GM21576 (cell line): ENCODE data around the gene BICRAL.
A peak's percentile ranks its signal among the peaks of the same experiment; 100 is the strongest.
"Not testable (repeated sequence)": the region's sequence is repeated elsewhere in the genome, so short reads cannot be mapped to it uniquely, and the experiment has no call there.

Experiments used
- ATAC-seq: cut with Tn5 transposase; IDR thresholded peaks from one replicate; pipeline ENCODE4 v1.9.1; 2021; ENCODE audit warnings: mild to moderate bottlenecking, moderate library complexity; ENCODE audit not compliant: unreplicated experiment

The BICRAL gene

DNA sequence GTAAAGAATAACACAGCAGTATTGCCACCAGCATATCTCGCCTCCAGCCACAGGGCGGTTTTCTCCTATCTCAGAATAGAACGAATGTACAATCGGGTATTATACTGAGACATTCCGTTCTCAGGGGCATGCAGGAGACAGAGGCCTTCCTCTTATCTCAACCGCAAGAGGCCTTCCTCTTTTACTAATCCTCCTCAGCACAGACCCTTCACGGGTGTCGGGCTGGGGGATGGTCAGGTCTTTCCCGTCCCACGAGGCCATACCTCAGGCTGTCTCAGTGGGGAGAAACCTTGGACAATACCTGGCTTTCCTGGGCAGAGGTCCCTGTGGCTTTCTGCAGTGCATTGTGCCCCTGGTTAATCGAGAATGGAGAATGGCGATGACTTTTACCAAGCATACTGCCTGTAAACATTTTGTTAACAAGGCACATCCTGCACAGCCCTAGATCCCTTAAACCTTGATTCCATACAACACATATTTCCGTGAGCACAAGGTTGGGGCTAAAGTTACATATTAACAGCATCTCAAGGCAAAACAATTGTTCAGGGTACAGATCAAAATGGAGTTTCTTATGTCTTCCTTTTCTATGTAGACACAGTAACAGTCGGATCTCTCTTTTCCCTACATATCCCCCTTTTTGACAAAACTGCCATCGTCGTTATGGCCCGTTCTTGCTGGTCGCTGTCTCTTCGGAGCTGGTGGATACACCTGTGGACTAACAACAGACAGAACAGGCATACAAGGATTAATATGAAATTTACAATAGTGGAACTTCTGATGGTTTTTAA lies 112.4 kb downstream of the BICRAL start:
- not testable (repeated sequence) for ATAC-seq

DNA sequence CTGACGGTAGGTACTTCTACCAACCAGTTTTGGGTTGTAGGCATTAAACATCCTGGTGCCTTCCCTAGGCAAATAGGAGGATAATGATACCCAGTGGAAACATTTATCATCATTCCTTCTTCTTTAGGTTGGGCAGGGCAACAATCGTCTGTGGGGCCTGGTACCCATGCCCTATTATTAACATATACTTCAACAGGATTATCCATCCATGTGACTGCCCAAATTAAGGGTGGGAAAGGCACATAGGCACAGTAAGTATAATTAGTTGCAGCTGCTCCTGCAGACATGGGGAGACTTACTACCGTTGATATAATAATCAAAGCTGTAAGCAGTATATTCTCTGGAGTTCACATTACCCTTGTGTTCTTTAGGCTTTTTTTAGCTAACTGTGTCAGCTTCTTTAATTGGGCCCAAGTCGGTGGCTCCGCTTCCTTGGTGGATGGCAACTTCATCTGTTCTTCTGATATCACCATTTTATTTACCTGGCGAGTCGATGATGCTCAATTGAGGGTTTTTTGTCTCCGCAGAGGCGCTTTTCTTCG lies 114.4 kb downstream of the BICRAL start:
- ATAC-seq: no peak

DNA sequence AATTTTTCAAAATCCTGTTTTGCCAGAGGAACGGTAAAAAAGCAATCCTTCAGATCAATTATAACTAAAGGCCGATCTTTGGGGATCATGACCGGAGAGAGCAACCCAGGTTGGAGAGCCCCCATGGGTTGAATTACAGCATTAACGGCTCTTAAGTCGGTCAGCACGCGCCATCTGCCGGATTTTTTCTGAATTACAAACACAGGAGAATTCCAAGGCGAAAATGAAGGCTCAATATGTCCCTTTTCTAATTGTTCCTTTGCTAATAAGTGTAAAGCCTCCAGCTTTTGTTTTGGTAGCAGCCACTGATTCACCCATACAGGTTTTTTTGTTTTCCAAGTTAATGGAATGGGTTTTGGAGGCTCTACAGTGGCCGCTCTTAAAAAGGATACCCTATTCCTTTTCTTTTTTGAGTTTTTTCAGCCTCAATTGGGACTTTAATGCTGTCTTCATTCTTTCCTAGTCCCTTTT lies 117.1 kb downstream of the BICRAL start:
- no peak for ATAC-seq

DNA sequence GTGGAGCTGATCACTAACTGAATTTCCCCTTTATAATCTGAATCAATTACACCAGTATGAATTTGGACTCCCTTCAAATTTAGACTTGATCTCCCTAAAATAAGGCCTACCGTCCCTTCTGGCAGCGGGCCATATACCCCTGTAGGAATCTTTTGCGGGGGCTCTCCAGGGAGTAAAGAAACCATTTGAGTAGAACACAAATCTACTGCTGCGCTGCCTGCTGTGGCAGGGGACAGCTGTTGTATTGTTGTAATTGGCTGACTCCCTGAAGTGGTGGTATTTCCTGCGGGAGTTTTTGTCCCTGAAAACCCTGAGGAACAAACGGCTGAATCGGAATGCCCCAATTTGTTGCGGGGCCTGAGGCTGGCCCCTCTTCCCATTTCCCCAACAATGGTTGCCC lies 118.0 kb downstream of the BICRAL start:
- no peak for ATAC-seq

DNA sequence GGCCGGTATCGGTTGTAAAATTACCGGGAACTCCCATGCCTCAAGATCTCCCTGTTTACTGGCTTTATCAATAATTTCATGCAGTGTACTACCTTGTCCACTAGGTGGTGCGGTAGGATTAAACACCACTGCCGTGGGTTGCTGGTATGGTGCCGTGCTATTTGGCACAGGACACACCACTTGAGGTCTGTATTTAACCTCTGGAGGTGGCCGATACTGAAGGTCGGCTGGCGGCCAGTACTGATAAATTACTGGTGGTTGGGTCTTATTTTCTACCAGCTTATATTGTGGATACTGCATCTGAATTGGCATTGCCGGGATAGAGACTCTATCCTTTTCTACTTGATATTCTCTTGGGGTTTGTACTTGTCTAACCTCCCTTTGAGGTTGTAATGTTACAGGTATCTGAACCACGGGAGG lies 119.7 kb downstream of the BICRAL start:
- peak; percentile 70 for ATAC-seq

DNA sequence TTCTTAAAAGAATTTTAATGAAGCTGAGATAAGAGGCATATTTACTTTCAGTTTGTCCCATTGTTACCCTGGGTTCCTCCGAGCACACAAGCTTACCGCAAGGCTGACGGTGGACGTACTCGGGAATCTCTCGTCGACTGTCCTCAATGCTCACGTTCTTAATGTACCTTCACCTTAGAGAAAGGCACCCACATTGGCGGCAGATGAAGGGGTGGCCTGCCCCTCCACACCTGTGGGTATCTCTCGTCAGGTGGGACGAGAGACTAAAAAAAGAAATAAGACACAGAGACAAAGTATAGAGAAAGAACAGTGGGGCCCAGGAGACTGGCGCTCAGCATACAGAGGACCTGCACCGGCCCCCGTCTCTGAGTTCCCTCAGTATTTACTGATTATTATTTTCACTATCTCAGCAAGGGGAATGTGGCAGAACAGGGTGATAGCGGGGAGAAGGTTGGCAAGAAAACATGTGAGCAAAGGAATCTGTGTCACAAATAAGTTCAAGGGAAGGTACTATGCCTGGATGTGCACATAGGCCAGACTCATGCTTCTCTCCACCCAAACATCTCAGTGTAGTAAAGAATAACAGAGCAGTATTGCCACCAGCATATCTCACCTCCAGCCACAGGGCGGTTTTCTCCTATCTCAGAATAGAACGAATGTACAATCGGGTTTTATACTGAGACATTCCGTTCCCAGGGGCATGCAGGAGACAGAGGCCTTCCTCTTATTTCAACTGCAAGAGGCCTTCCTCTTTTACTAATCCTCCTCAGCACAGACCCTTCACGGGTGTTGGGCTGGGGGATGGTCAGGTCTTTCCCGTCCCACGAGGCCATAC lies 120.8 kb downstream of the BICRAL start:
- ATAC-seq: not testable (repeated sequence)

DNA sequence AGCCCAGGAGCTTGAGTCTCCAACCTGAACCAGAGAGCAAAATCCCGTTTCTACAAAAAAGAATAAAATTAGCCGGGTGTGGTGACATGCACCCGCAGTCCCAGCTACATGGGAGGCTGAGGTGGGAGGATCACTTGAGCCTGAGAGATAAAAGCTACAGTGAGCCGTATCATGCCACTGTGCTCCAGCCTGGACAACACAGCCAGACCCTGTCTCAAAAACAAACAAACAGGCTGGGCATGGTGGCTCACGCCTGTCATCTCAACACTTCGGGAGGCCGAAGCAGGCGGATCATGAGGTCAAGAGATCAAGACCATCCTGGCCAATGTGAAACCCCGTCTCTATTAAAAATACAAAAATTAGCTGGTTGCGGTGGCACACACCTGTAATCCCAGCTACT lies 122.6 kb downstream of the BICRAL start:
- no peak for ATAC-seq

DNA sequence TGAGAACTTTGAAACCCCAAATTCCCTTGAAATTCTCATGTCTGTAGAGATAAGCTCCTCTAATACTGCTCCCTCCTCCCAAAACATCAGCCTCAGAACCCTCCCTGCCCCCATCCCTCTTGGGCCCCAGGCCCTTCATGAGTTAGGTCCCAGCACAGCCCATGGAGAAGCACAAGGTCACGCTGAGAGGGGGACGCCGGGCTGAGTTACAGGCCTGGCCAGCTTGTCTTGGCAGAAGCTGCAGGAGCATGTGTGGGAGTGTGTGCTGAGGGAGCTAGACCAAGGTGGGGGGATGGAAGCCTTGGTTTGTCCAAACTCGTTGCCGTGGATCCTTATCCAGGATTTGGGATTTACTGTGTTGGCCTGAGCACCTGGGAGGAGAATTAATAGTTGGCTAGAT lies 125.5 kb downstream of the BICRAL start:
- ATAC-seq: no peak

DNA sequence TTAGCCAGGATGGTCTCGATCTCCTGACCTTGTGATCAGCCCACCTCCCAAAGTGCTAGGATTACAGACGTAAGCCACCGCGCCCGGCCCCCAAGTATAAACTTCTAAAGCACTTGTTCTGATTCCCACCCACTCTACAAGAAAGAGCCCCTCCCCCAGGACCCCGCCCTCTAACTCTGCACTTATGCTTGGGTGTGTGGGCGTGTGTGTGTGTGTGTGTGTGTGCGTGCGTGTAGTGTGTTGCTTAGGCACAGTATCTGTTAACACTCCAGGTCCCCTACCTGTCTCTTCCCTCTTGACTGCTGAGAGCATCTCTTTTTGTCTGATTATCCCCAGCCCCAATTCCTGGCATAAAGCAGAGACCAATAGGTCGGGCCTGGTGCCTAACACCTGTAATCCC lies 128.0 kb downstream of the BICRAL start:
- ATAC-seq: no peak

DNA sequence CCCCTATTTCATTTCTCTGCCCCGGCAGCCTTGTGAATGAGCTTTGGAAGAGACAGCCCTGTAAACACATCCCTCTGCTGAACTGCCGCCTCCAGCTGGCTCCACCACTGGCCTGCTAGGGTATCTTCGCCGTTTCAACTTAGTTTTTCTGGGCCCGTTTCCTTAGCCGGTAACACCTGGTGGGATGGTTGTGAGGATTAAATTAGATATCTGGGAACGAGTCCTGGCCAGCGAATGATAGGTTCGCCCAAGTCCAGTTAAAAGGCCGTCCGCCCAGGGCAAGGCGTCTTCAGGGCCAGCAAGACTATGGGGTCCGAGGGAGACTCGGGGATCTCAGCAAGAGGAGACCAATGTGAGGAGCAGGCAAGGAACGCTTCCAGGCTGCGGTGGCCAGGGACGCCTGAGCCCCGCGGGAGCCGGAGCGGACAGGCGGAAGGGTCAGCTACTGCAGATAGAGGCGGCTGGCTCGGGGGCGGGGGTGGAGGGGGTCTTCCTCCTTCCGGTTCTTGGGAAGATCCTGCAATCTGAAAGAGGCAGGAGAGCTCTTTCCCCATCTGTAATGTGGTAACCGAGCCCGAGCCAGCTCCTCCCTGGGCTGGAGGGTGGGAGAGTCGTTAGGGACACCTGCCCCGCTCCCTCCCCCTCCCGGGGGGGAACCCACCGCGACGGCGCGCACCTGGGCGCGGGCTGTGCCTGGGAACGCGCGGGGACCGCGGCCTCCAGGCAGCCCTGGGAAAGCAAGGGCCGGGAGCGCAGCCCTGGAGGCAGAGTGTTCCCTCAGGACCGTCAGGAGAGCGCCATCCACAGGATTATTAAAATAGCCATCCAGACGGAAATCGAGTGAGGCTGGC lies 129.5 kb downstream of the BICRAL start:
- no peak for ATAC-seq

DNA sequence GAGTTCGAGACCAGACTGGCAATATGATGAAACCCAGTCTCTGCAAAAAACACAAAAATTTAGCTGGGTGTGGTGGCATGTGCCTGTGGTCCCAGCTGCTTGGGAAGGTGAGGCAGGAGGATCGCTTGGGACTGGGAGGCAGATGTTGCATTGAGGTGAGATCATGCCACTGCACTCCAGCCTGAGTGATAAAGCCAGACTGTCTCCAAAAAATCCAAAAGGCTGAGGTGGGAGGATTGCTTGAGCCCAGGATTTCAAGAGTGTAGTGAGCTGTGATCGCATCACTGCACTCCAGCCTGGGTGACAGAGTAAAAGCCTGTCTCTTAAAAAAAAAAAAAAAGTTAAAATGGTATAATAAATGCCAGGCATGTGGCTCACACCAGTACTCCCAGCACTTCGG lies 132.7 kb downstream of the BICRAL start:
- ATAC-seq: no peak

DNA sequence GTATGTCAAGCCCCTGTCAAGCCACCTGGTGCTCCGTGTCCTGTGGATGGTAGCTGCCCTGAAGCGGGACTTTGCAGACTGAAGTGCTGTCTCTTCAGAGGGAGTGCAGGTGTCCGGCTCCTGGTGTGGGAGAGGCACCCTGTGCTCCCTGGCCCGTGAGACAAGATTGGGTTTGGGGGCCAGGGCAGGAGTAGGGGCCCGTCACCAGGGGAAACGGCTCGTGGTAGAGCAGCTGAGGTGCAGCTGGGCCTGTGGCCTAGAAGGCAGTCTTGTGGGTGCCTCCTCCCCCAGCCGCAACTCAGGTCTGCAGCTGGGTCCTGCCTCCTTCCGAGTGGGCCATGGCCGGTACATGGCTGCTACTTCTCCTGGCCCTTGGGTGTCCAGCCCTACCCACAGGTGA lies 133.9 kb downstream of the BICRAL start, which contains the start of gene PTCRA:
TSS of gene PTCRA (plus strand) at position 322 of the 400 bp plus-strand sequence. CDS start at position 339, 17 bp downstream.
- no peak for ATAC-seq

DNA sequence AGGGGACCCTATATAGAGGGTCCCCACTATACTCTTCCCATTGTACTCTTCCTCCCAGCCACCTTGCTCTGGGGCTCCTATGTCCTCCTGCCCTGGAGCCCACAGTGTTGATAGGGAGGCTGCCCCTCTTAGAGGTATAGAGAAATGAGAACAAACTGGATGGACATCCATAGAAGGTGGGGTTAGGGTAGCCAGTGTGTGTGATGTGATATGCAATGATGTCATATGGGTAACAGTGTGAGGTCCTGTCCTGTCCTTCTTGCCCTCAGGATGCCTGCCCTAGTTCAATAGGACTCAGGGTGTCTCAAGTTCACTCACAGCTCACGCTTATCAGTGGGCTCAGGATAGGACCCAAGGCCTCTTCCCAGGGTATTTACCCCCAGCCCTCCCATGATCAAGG lies 134.4 kb downstream of the BICRAL start:
- ATAC-seq: no peak
